ENCODE data around the gene RTN4R. TPM values are rescaled to one million over a fixed set of nuclear protein-coding genes. Genes with fewer than 3 reads are reported as not detected.
"Not testable (repeated sequence)": the region's sequence is repeated elsewhere in the genome, so short reads cannot be mapped to it uniquely, and the experiment has no call there.

Gene RTN4R
- total RNA-seq, 2 experiments from 2014 or later, result 0.36 to 0.50 TPM

GRCh38 chr22:20312396-20313191 lies 44.5 kb upstream of the RTN4R start:
- H3K9me3 ChIP-seq (ENCODE audit: control insufficient read depth in 1 of 2, insufficient read depth in 1 of 2, low read length in 2 of 2), result no peaks in the 10 kb centered on the region
- H3K4me1 ChIP-seq (ENCODE audit: insufficient read depth, low read length), result peaks cover 16% of the 10 kb centered on the region
- CTCF ChIA-PET, result no interaction called here
- Mint-ChIP-seq H3K9me3 (no peaks in the 10 kb centered on the region), H3K4me1 (ENCODE audit: low read depth) (peaks cover 8% of the 10 kb centered on the region), H3K27me3 (no peaks in the 10 kb centered on the region), H3K4me3 (no peak overlapping the region), H3K36me3 (ENCODE audit: low read depth) (peaks cover 5% of the 10 kb centered on the region), H3K27ac (no peak overlapping the region)
- ATAC-seq (ENCODE audit: poor library complexity) (no peak), DNase-seq (peak in 2 of 14 experiments; percentile 11 to 25)
- H3K4me3 ChIP-seq (ENCODE audit: low read length), result no peak overlapping the region
- no peak overlapping the region for H3K27ac ChIP-seq (ENCODE audit: low read depth in 1 of 2, low read length in 2 of 2)
- peaks cover 18% of the 10 kb centered on the region for H3K36me3 ChIP-seq (ENCODE audit: insufficient read depth, low read length)
- TF ChIP-seq, protein P1, sequence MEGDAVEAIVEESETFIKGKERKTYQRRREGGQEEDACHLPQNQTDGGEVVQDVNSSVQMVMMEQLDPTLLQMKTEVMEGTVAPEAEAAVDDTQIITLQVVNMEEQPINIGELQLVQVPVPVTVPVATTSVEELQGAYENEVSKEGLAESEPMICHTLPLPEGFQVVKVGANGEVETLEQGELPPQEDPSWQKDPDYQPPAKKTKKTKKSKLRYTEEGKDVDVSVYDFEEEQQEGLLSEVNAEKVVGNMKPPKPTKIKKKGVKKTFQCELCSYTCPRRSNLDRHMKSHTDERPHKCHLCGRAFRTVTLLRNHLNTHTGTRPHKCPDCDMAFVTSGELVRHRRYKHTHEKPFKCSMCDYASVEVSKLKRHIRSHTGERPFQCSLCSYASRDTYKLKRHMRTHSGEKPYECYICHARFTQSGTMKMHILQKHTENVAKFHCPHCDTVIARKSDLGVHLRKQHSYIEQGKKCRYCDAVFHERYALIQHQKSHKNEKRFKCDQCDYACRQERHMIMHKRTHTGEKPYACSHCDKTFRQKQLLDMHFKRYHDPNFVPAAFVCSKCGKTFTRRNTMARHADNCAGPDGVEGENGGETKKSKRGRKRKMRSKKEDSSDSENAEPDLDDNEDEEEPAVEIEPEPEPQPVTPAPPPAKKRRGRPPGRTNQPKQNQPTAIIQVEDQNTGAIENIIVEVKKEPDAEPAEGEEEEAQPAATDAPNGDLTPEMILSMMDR (IDR thresholded peaks at IDR 0.05), result no peak
- no peaks in the 10 kb centered on the region for H3K27me3 ChIP-seq (ENCODE audit: control insufficient read depth in 1 of 2, insufficient read depth in 2 of 2, low read length in 2 of 2)
- intact Hi-C loops (cut with DNase I, micrococcal nuclease), result no loop called here
- POLR2A ChIA-PET, result no interaction called here

- CTCF ChIA-PET; H3K9me3 ChIP-seq (ENCODE audit: control insufficient read depth in 1 of 2, insufficient read depth in 1 of 2, low read length in 2 of 2); H3K27me3 Mint-ChIP-seq; H3K27me3 ChIP-seq (ENCODE audit: control insufficient read depth in 1 of 2, insufficient read depth in 2 of 2, low read length in 2 of 2); H3K27ac Mint-ChIP-seq; ATAC-seq (ENCODE audit: poor library complexity); H3K9me3 Mint-ChIP-seq; intact Hi-C loops (cut with DNase I, micrococcal nuclease); H3K36me3 Mint-ChIP-seq (ENCODE audit: low read depth); H3K27ac ChIP-seq (ENCODE audit: low read depth in 1 of 2, low read length in 2 of 2); H3K4me3 Mint-ChIP-seq; H3K4me3 ChIP-seq (ENCODE audit: low read length); POLR2A ChIA-PET; H3K4me1 ChIP-seq (ENCODE audit: insufficient read depth, low read length); H3K4me1 Mint-ChIP-seq (ENCODE audit: low read depth): not testable (repeated sequence)
- H3K36me3 ChIP-seq (ENCODE audit: insufficient read depth, low read length), result peaks cover 14% of the 10 kb centered on the region
- peak in 2 of 14 experiments; percentile 6 to 29 for DNase-seq
These were observed 43.3 kb upstream of the RTN4R start for GRCh38 chr22:20311249-20312062.

DNA sequence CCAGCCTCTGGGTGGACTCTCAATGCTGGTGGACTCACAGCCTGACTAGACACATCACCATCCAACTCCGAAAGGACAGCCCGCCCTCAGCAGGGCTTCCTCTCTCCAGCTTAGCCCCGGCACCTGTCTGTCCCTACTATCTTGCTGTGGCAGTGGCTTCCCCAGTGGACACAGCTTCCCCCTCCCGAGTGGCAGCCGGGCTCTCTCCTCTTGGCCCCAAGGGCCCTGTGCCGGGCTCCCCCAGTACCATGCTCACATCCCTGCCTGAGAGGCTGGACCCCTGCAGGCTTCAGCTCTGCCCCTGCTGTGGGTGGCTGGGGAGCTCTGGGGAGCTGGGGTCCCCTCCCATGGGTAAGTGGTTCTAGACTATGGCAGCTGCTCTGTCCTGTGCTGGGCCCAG lies 42.7 kb upstream of the RTN4R start:
- H3K4me3 ChIP-seq (ENCODE audit: low read length); H3K27ac ChIP-seq (ENCODE audit: low read depth in 1 of 2, low read length in 2 of 2); CTCF ChIA-PET; intact Hi-C loops (cut with DNase I, micrococcal nuclease); H3K9me3 ChIP-seq (ENCODE audit: control insufficient read depth in 1 of 2, insufficient read depth in 1 of 2, low read length in 2 of 2); H3K4me3 Mint-ChIP-seq; H3K27me3 Mint-ChIP-seq; H3K4me1 Mint-ChIP-seq (ENCODE audit: low read depth); H3K4me1 ChIP-seq (ENCODE audit: insufficient read depth, low read length); POLR2A ChIA-PET; H3K9me3 Mint-ChIP-seq; ATAC-seq (ENCODE audit: poor library complexity); DNase-seq; H3K27ac Mint-ChIP-seq; H3K27me3 ChIP-seq (ENCODE audit: control insufficient read depth in 1 of 2, insufficient read depth in 2 of 2, low read length in 2 of 2); H3K36me3 Mint-ChIP-seq (ENCODE audit: low read depth): not testable (repeated sequence)
- H3K36me3 ChIP-seq (ENCODE audit: insufficient read depth, low read length), result peaks cover 11% of the 10 kb centered on the region

- H3K4me3 ChIP-seq (ENCODE audit: low read length); H3K27ac ChIP-seq (ENCODE audit: low read depth in 1 of 2, low read length in 2 of 2); H3K27ac Mint-ChIP-seq; H3K4me1 Mint-ChIP-seq (ENCODE audit: low read depth); H3K36me3 ChIP-seq (ENCODE audit: insufficient read depth, low read length); H3K4me3 Mint-ChIP-seq; H3K36me3 Mint-ChIP-seq (ENCODE audit: low read depth); H3K9me3 Mint-ChIP-seq; H3K27me3 Mint-ChIP-seq; ATAC-seq (ENCODE audit: poor library complexity); POLR2A ChIA-PET; H3K9me3 ChIP-seq (ENCODE audit: control insufficient read depth in 1 of 2, insufficient read depth in 1 of 2, low read length in 2 of 2); CTCF ChIA-PET; DNase-seq; H3K27me3 ChIP-seq (ENCODE audit: control insufficient read depth in 1 of 2, insufficient read depth in 2 of 2, low read length in 2 of 2); intact Hi-C loops (cut with DNase I, micrococcal nuclease); H3K4me1 ChIP-seq (ENCODE audit: insufficient read depth, low read length): not testable (repeated sequence)
These were observed 42.1 kb upstream of the RTN4R start for GRCh38 chr22:20310180-20310579.

GRCh38 chr22:20308806-20309650 lies 40.9 kb upstream of the RTN4R start:
- POLR2A ChIA-PET; intact Hi-C loops (cut with DNase I, micrococcal nuclease); H3K4me3 Mint-ChIP-seq; H3K27ac ChIP-seq (ENCODE audit: low read depth in 1 of 2, low read length in 2 of 2); DNase-seq; H3K36me3 Mint-ChIP-seq (ENCODE audit: low read depth); ATAC-seq (ENCODE audit: poor library complexity); H3K4me3 ChIP-seq (ENCODE audit: low read length); H3K27me3 ChIP-seq (ENCODE audit: control insufficient read depth in 1 of 2, insufficient read depth in 2 of 2, low read length in 2 of 2); H3K4me1 Mint-ChIP-seq (ENCODE audit: low read depth); H3K36me3 ChIP-seq (ENCODE audit: insufficient read depth, low read length); H3K4me1 ChIP-seq (ENCODE audit: insufficient read depth, low read length); H3K9me3 ChIP-seq (ENCODE audit: control insufficient read depth in 1 of 2, insufficient read depth in 1 of 2, low read length in 2 of 2); H3K27me3 Mint-ChIP-seq; H3K27ac Mint-ChIP-seq; CTCF ChIA-PET; H3K9me3 Mint-ChIP-seq: not testable (repeated sequence)
